A549 (cell line): ENCODE data around the gene MELK.

Experiments used
- CHD2 ChIP-seq: fragments of 150-350 bp; IDR thresholded peaks from 2 replicates; pipeline ENCODE4 v1.6.1; 2014; ENCODE audit warnings: low read length; ENCODE audit not compliant: partially characterized antibody
- CTCF ChIP-seq: fragments of >200 bp; sonication (Bioruptor Twin); formaldehyde crosslinking; IDR thresholded peaks from 3 replicates; pipeline ENCODE4 v1.5.1; 2016
- EP300 ChIP-seq, 2 experiments: fragments of >200 bp; sonication (Bioruptor Twin); formaldehyde crosslinking; IDR thresholded peaks; 2 replicates in 1 of 2; 3 replicates in 1 of 2; pipeline ENCODE4 v1.6.1; 2016 to 2017
- HDAC2 ChIP-seq: fragments of 200-600 bp; sonication (generic); IDR thresholded peaks from 2 replicates; pipeline ENCODE4 v1.6.1; 2016
- JUNB ChIP-seq: fragments of >200 bp; sonication (Bioruptor Twin); formaldehyde crosslinking; IDR thresholded peaks from 2 replicates; pipeline ENCODE4 v1.6.1; 2016
- KDM1A ChIP-seq: fragments of 200-600 bp; sonication (generic); IDR thresholded peaks from 2 replicates; pipeline ENCODE4 v1.6.1; 2016; ENCODE audit warnings: low read depth, mild to moderate bottlenecking
- MAFK ChIP-seq: fragments of 450-650 bp; IDR thresholded peaks from 2 replicates; pipeline ENCODE4 v1.6.1; 2014; ENCODE audit not compliant: partially characterized antibody
- RCOR1 ChIP-seq: fragments of 150-350 bp; IDR thresholded peaks from 2 replicates; pipeline ENCODE4 v1.6.1; 2014; ENCODE audit warnings: antibody characterized with exemption, low read length, low read depth
- RFX5 ChIP-seq: fragments of 450-650 bp; IDR thresholded peaks from 2 replicates; pipeline ENCODE4 v1.7.1; 2014; ENCODE audit warnings: antibody characterized with exemption, mild to moderate bottlenecking, moderate library complexity
- TP53 ChIP-seq: fragments of 250-450 bp; sonication (Bioruptor Pico); IDR thresholded peaks from 2 replicates; pipeline ENCODE4 v1.5.0; 2021; ENCODE audit warnings: mild to moderate bottlenecking, moderate library complexity
- USF2 ChIP-seq: fragments of 450-650 bp; IDR thresholded peaks from 2 replicates; pipeline ENCODE4 v1.6.1; 2014; ENCODE audit warnings: antibody characterized with exemption

GRCh38 chr9:36665387-36665786 lies 92.7 kb downstream of the MELK start:
- TF ChIP-seq RCOR1 (no peak), KDM1A (no peak), MAFK (no peak), TP53 (CRISPR knock-in tag) (no peak), CTCF (no peak), JUNB (no peak), USF2 (no peak), EP300 (IDR thresholded peaks at IDR 0.05) (no peak), CHD2 (no peak), HDAC2 (no peak), RFX5 (no peak)
